Ishikawa (cell line): ENCODE data around the gene TRIM42.

Source experiments
- CEBPB ChIP-seq: IDR thresholded peaks from 2 replicates; pipeline ENCODE4 v1.6.1; 2012
- CREB1 ChIP-seq: IDR thresholded peaks from 2 replicates; pipeline ENCODE4 v1.6.1; 2012; ENCODE audit warnings: low read depth
- EGR1 ChIP-seq: IDR thresholded peaks from 2 replicates; pipeline ENCODE4 v1.6.1; 2012
- EP300 ChIP-seq: IDR thresholded peaks from 2 replicates; pipeline ENCODE4 v1.6.1; 2012; ENCODE audit warnings: borderline replicate concordance
- FOXM1 ChIP-seq: IDR thresholded peaks from 2 replicates; pipeline ENCODE4 v1.6.1; 2012; ENCODE audit warnings: low read depth, borderline replicate concordance
- NFIC ChIP-seq: IDR thresholded peaks from 2 replicates; pipeline ENCODE4 v1.6.1; 2012
- RAD21 ChIP-seq: IDR thresholded peaks from 2 replicates; pipeline ENCODE4 v1.6.1; 2012; ENCODE audit warnings: low read depth
- TAF1 ChIP-seq: IDR thresholded peaks from 2 replicates; pipeline ENCODE4 v1.6.1; 2012; ENCODE audit warnings: low read depth, mild to moderate bottlenecking
- TCF12 ChIP-seq: IDR thresholded peaks from 2 replicates; pipeline ENCODE4 v1.6.1; 2012; ENCODE audit warnings: low read depth
- TEAD4 ChIP-seq: IDR thresholded peaks from 2 replicates; pipeline ENCODE4 v1.6.1; 2012
- YY1 ChIP-seq: IDR thresholded peaks from 2 replicates; pipeline ENCODE4 v1.6.1; 2012; ENCODE audit warnings: low read depth
- ZBTB7A ChIP-seq: IDR thresholded peaks from 2 replicates; pipeline ENCODE4 v1.6.1; 2012; ENCODE audit warnings: low read depth
- TF ChIP-seq, protein P1 (sequence below): IDR thresholded peaks from 2 replicates; pipeline ENCODE4 v1.6.1; 2012; ENCODE audit warnings: low read depth, mild to moderate bottlenecking
- TF ChIP-seq, protein P2 (sequence below): IDR thresholded peaks from 2 replicates; pipeline ENCODE4 v1.6.1; 2012
- TF ChIP-seq, protein P3 (sequence below): IDR thresholded peaks from 2 replicates; pipeline ENCODE4 v1.6.1; 2012

Gene TRIM42

DNA sequence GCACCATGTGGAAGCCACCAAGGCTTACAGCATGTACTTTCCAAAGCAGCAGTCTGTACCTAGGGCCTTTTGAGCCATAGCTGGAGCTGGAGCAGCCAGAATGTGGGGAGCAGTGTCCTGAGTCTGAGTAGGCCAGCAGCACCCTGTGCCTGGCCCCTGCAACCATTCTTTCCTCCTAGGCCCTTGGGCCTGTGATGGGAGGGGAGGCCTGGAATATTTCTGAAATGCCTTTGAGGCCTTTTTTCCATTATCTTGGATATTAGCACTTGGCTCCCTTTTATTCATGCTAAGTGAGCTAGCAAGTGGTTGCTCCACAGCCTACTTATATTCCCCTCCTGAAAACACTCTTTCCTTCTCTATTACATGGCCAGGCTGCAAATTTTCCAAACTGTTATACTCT lies 28.1 kb downstream of the TRIM42 start:
- TF ChIP-seq EP300, result no peak
- no peak for TF ChIP-seq YY1
- TF ChIP-seq, protein P1, sequence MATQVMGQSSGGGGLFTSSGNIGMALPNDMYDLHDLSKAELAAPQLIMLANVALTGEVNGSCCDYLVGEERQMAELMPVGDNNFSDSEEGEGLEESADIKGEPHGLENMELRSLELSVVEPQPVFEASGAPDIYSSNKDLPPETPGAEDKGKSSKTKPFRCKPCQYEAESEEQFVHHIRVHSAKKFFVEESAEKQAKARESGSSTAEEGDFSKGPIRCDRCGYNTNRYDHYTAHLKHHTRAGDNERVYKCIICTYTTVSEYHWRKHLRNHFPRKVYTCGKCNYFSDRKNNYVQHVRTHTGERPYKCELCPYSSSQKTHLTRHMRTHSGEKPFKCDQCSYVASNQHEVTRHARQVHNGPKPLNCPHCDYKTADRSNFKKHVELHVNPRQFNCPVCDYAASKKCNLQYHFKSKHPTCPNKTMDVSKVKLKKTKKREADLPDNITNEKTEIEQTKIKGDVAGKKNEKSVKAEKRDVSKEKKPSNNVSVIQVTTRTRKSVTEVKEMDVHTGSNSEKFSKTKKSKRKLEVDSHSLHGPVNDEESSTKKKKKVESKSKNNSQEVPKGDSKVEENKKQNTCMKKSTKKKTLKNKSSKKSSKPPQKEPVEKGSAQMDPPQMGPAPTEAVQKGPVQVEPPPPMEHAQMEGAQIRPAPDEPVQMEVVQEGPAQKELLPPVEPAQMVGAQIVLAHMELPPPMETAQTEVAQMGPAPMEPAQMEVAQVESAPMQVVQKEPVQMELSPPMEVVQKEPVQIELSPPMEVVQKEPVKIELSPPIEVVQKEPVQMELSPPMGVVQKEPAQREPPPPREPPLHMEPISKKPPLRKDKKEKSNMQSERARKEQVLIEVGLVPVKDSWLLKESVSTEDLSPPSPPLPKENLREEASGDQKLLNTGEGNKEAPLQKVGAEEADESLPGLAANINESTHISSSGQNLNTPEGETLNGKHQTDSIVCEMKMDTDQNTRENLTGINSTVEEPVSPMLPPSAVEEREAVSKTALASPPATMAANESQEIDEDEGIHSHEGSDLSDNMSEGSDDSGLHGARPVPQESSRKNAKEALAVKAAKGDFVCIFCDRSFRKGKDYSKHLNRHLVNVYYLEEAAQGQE, result no peak
- no peak for TF ChIP-seq TAF1
- no peak for TF ChIP-seq TEAD4
- TF ChIP-seq CEBPB, result no peak
- TF ChIP-seq FOXM1, result no peak
- TF ChIP-seq CREB1, result no peak
- no peak for TF ChIP-seq RAD21
- no peak for TF ChIP-seq ZBTB7A
- no peak for TF ChIP-seq TCF12
- TF ChIP-seq, protein P2, sequence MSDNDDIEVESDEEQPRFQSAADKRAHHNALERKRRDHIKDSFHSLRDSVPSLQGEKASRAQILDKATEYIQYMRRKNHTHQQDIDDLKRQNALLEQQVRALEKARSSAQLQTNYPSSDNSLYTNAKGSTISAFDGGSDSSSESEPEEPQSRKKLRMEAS, result no peak
- no peak for TF ChIP-seq NFIC

DNA sequence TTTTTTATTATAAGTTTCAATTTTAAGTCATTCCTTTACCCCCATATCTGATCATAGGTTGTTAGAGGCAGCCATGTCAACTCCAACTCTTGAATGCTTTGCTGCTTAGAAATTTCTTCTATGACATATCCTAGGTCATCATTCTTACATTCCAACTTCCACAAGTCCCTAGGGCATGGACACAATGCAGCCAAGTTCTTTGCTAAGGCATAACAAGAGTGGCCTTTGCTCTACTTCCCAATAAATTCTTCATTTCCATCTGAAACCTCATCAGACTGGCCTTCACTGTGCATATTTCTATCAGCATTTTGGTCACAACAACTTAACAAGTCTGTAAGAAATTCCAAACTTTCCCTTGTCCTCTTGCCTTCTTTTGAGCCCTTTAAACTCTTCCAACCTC lies 28.5 kb downstream of the TRIM42 start:
- TF ChIP-seq ZBTB7A, result no peak
- TF ChIP-seq, protein P2, result no peak
- TF ChIP-seq, protein P1, result no peak
- TF ChIP-seq CREB1, result no peak
- TF ChIP-seq CEBPB, result no peak
- TF ChIP-seq TCF12, result no peak
- TF ChIP-seq TEAD4, result no peak
- TF ChIP-seq RAD21, result no peak
- TF ChIP-seq FOXM1, result no peak

DNA sequence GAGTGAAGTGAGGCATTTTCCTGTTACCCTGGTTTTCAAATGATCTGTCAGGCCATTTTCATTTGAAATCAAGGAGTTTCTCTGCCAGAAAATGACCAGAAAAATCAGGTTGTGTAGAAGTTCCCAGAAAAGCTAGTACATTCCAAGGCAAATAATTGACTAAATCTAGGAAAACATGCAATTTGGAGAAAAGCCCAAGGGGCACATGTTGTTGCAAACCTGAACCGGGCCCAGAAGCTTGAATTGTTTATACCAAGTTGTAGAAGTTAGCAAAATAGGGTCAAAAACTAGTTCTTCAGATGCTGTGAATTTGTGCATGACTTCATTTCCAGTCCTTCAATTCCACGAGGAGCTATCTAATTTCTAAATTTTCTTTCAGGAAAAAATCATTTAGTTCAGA lies 31.0 kb downstream of the TRIM42 start:
- TF ChIP-seq, protein P2, result no peak
- TF ChIP-seq ZBTB7A (no peak), TCF12 (no peak), EP300 (no peak), YY1 (no peak), CREB1 (no peak), TAF1 (no peak), RAD21 (no peak), EGR1 (no peak), FOXM1 (no peak), CEBPB (no peak)
- TF ChIP-seq, protein P3, sequence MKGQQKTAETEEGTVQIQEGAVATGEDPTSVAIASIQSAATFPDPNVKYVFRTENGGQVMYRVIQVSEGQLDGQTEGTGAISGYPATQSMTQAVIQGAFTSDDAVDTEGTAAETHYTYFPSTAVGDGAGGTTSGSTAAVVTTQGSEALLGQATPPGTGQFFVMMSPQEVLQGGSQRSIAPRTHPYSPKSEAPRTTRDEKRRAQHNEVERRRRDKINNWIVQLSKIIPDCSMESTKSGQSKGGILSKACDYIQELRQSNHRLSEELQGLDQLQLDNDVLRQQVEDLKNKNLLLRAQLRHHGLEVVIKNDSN, result no peak
- TF ChIP-seq, protein P1, result no peak

DNA sequence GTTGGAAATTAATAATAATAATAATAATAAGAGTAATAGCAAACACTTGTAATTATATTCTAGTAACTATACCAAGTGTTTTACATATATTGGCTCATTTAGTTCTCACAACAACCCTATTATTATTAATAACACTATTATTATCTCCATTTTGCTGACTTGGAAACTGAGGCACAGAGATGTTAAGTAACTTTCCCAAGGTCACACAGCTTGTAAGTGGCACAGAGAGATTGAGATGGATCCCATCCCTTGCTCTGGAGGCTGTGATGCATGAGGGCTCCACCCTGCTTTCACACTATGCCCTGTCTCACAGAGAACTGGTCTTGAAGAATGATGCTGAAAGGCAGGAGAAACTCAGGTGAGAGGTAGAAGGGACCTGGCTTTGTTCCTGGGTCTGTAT lies 31.9 kb downstream of the TRIM42 start:
- TF ChIP-seq, protein P1, result no peak
- TF ChIP-seq, protein P2, result no peak
- no peak for TF ChIP-seq CEBPB
- no peak for TF ChIP-seq EP300
- no peak for TF ChIP-seq FOXM1
- no peak for TF ChIP-seq YY1
- no peak for TF ChIP-seq EGR1
- no peak for TF ChIP-seq NFIC
- TF ChIP-seq, protein P3, result no peak
- no peak for TF ChIP-seq TCF12
- no peak for TF ChIP-seq CREB1
- TF ChIP-seq TAF1, result no peak
- no peak for TF ChIP-seq RAD21
- no peak for TF ChIP-seq TEAD4
- no peak for TF ChIP-seq ZBTB7A
